HUES6 (cell line): Measurements from ENCODE around the gene EPN1.

Experiments used
- H3K27ac ChIP-seq: 2 replicates; pipeline ENCODE4 v1.7.0; 2013; ENCODE audit warnings: low read depth, mild to moderate bottlenecking, low read length, inconsistent platforms
- H3K27me3 ChIP-seq: 2 replicates; pipeline ENCODE4 v1.6.1; 2013; ENCODE audit warnings: low read length; ENCODE audit not compliant: control insufficient read depth, insufficient read depth
- H3K36me3 ChIP-seq: 2 replicates; pipeline ENCODE4 v1.6.1; 2013; ENCODE audit warnings: low read length; ENCODE audit not compliant: control insufficient read depth, insufficient read depth
- H3K4me1 ChIP-seq: 2 replicates; pipeline ENCODE4 v1.6.1; 2013; ENCODE audit warnings: low read length; ENCODE audit not compliant: control insufficient read depth, insufficient read depth
- H3K4me3 ChIP-seq: 2 replicates; pipeline ENCODE4 v1.5.1; 2013; ENCODE audit warnings: low read depth, low read length
- H3K9ac ChIP-seq: one replicate; pipeline ENCODE4 v1.6.1; 2013; ENCODE audit warnings: mild to moderate bottlenecking, low read length
- H3K9me3 ChIP-seq: 2 replicates; pipeline ENCODE4 v1.6.1; 2013; ENCODE audit warnings: low read depth, low read length; ENCODE audit not compliant: control insufficient read depth, insufficient read depth

Gene EPN1

GRCh38 chr19:55674841-55675660, at the start of gene EPN1:
EPN1 (plus strand) TSS chr19:55675226; CDS start chr19:55678628, 3,402 bp downstream.
- Histone ChIP-seq H3K4me1 (peaks cover 33% of the 10 kb centered on the region), H3K36me3 (peaks cover 44% of the 10 kb centered on the region), H3K9ac (peak within 1 kb of the TSS; percentile 89), H3K9me3 (no peaks in the 10 kb centered on the region), H3K27ac (peak within 1 kb of the TSS; percentile 67; the same call in 1 of the 2 replicates), H3K27me3 (no peaks in the 10 kb centered on the region), H3K4me3 (peak within 1 kb of the TSS; percentile 79)

DNA sequence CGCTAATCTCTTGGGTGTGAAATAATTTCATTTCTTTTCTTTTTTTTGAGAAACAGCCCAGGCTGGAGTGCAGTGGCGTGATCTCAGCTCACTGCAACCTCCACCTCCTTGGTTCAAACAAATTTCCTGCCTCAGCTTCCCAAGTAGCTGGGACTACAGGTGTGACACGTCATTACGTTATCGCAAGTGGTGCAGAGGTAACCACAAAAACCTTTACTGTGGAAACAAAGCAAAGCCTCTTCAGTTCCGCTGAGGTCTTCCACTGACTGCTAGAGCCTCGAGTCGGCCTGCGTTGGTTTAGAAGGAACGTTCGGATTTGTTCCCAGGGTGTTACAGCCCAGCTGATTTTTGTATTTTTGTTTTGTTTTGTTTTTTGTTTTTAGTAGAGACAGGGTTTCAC, 48.7 kb upstream of the EPN1 start:
- no peaks in the 10 kb centered on the region for H3K27me3 ChIP-seq
- peaks cover 3% of the 10 kb centered on the region; the same call in 1 of the 2 replicates for H3K36me3 ChIP-seq
- no peak overlapping the region for H3K27ac ChIP-seq
- no peak overlapping the region for H3K9ac ChIP-seq
- H3K4me1 ChIP-seq, result no peaks in the 10 kb centered on the region; the same call in 1 of the 2 replicates
- no peak overlapping the region for H3K4me3 ChIP-seq
- H3K9me3 ChIP-seq, result no peaks in the 10 kb centered on the region

DNA sequence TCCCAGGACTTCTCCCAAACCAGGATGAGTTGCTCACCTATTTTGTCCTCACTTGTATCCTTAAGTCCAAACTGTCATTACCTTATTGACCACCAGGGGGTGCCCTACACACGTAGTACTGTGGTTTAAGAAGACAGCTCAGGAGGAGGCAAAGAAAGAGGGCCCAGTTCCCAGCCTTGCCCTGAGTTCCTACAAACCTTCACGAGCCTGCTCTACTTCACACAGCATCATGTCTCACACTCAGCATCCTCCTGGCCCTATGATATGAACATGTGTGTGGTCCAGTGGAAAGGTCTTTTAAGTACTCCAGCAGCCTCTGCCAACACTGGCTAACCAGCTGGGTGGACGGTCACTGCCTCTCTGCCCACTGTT, 42.6 kb upstream of the EPN1 start:
- H3K27me3 ChIP-seq, result no peaks in the 10 kb centered on the region

DNA sequence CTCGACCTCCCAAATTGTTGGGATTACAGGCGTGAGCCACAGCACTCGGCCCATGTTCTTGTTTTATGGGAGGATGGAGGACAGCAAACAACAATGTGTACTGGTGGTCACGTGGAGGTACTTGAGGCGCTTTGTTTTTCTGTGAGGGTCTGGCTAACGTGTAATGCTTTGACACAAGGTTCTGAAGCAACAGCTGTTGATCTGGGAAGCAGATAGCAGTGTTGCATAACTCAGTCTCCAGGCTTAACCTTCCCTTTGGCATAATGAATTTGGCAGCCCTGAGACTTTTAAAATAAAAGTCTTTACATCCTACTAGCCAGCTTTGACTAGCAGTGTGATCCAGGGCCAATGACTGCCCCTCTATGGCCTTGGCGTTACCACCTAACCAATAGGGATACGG, 41.2 kb upstream of the EPN1 start:
- no peaks in the 10 kb centered on the region for H3K36me3 ChIP-seq
- H3K9ac ChIP-seq, result no peak overlapping the region
- no peaks in the 10 kb centered on the region for H3K27me3 ChIP-seq
- H3K4me3 ChIP-seq, result no peak overlapping the region
- H3K4me1 ChIP-seq, result peaks cover 9% of the 10 kb centered on the region
- no peaks in the 10 kb centered on the region for H3K9me3 ChIP-seq
- no peak overlapping the region for H3K27ac ChIP-seq

More for the DNA sequence above, 42.6 kb upstream of the EPN1 start:
- Histone ChIP-seq H3K4me3 (no peak overlapping the region), H3K9ac (no peak overlapping the region), H3K9me3 (no peaks in the 10 kb centered on the region), H3K36me3 (no peaks in the 10 kb centered on the region), H3K4me1 (peaks cover 9% of the 10 kb centered on the region), H3K27ac (no peak overlapping the region)

DNA sequence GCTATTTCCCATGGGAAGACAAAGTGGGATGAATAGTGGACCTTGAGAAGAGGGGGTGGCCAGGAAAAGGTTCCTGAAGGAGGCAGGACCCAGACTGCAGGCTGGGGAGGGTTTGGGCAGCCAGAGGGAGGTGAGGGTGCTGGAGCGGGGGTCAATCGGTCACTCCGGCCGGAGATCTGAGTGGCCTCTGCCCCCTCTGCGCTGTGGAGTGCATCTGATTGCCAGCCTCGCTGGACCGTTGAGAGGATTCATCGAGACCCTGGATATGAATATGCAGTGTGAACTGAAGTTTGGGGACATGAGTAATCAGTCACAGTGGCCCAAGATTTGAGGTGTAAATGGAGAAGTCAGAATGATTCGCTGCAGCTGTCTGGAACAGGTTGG, 39.7 kb upstream of the EPN1 start:
- Histone ChIP-seq H3K9ac (peak overlapping the region; percentile 93), H3K4me1 (peaks cover 11% of the 10 kb centered on the region), H3K9me3 (no peaks in the 10 kb centered on the region), H3K36me3 (no peaks in the 10 kb centered on the region), H3K4me3 (peak overlapping the region; percentile 95), H3K27me3 (no peaks in the 10 kb centered on the region), H3K27ac (peak overlapping the region; percentile 54; the same call in 1 of the 2 replicates)

- H3K27ac ChIP-seq, result no peak overlapping the region
- peaks cover 15% of the 10 kb centered on the region for H3K4me1 ChIP-seq
- H3K9ac ChIP-seq, result peak overlapping the region; percentile 93
Measured at GRCh38 chr19:55635856-55636440, 39.1 kb upstream of the EPN1 start.

GRCh38 chr19:55636723-55637122, 38.3 kb upstream of the EPN1 start:
- no peak overlapping the region for H3K9ac ChIP-seq
- H3K4me3 ChIP-seq, result peak overlapping the region; percentile 12; the same call in 1 of the 2 replicates
- peaks cover 15% of the 10 kb centered on the region for H3K4me1 ChIP-seq

More at GRCh38 chr19:55635856-55636440, 39.1 kb upstream of the EPN1 start:
- no peaks in the 10 kb centered on the region for H3K36me3 ChIP-seq
- no peaks in the 10 kb centered on the region for H3K9me3 ChIP-seq
- H3K27me3 ChIP-seq, result no peaks in the 10 kb centered on the region
- H3K4me3 ChIP-seq, result peak overlapping the region; percentile 95

DNA sequence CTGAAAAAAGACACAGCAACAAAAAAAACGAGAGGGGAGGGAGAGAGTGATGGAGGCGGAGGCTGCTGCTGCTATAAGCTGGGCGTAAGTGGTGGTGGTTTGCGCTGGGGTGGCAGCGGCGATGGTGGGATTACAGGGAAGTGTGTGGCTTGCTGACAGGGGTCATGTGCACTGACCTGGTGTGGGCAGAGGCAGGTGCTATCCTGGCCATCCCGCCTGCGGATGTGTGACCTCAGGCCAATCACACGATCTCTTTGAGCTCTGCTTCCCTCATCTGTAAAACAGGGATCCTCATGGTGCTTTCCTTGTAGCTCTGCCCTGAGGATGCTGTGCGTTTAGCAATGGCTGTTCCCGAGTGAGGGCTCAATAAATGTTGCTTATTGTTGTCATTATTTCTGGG, 37.5 kb upstream of the EPN1 start:
- Histone ChIP-seq H3K9ac (no peak overlapping the region), H3K36me3 (no peaks in the 10 kb centered on the region), H3K4me1 (peaks cover 15% of the 10 kb centered on the region), H3K27me3 (no peaks in the 10 kb centered on the region), H3K27ac (no peak overlapping the region), H3K4me3 (no peak overlapping the region), H3K9me3 (no peaks in the 10 kb centered on the region)

More at GRCh38 chr19:55636723-55637122, 38.3 kb upstream of the EPN1 start:
- Histone ChIP-seq H3K27ac (no peak overlapping the region), H3K36me3 (no peaks in the 10 kb centered on the region), H3K27me3 (no peaks in the 10 kb centered on the region), H3K9me3 (no peaks in the 10 kb centered on the region)

DNA sequence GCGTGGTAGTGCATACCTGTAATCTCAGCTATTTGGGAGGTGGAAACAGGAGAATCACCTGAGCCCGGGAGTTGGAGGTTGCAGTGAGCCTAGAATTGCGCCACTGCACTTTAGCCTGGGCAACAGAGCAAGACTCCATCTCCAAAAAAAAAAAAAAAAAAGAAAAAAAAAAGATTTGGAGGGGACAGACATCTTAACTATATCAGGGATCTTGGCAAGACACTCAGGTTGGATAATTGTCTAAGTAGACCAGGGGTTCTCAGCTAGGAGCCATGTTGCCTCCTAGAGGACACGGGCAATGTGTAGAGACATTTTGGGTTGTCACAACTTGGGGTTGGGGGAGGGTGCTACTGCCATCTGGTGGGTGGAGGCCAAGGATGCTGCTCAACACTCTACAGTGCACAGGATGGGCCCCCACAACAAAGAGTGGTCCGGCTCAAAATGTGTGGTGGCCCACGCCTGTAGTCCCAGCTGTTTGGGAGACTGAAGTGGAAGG, 36.1 kb upstream of the EPN1 start:
- no peak overlapping the region for H3K4me3 ChIP-seq
- H3K4me1 ChIP-seq, result peaks cover 19% of the 10 kb centered on the region
- H3K27ac ChIP-seq, result no peak overlapping the region

DNA sequence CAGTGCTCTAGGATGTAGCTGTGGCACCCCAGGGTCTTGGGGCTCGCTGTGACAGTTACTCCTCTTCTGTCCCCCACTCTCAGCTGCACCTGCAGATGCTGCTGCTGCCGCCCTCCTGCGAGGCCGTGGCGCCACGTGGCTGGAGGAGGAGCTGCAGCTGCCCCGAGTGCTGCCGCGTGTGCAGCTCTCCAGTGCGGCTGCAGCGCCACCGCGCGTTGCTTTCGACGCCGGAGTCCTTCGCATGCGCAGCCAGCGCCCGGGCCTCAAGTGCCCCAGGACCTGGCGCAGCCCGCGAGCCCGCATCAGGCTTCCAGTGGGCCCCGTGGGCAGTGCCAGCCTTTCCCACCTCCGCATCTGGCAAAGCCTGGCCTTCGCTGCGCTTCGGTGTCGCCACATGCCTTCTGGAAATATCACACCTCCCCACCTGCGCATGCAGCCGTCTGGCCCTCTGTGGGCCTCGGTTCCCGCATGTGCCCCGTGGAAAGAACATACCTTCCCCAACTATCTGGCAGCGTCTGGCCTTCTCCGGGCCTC, 34.9 kb upstream of the EPN1 start:
- peaks cover 8% of the 10 kb centered on the region for H3K36me3 ChIP-seq
- peak overlapping the region; percentile 67 for H3K9ac ChIP-seq
- no peaks in the 10 kb centered on the region for H3K27me3 ChIP-seq
- H3K9me3 ChIP-seq, result no peaks in the 10 kb centered on the region
- peak overlapping the region; percentile 91 for H3K4me3 ChIP-seq
- H3K27ac ChIP-seq, result peak overlapping the region; percentile 72; the same call in 1 of the 2 replicates
- H3K4me1 ChIP-seq, result peaks cover 19% of the 10 kb centered on the region

More for the DNA sequence above, 36.1 kb upstream of the EPN1 start:
- Histone ChIP-seq H3K9me3 (no peaks in the 10 kb centered on the region), H3K36me3 (no peaks in the 10 kb centered on the region), H3K9ac (no peak overlapping the region), H3K27me3 (no peaks in the 10 kb centered on the region)
